Right lung (tissue), 5 donors: ENCODE data around the gene ANKRD52. TPM values are rescaled to one million over a fixed set of nuclear protein-coding genes. Genes with fewer than 3 reads are reported as not detected.
"Not testable (repeated sequence)": the region's sequence is repeated elsewhere in the genome, so short reads cannot be mapped to it uniquely, and the experiment has no call there.

Experiments
- DNase-seq, 2 donors: peaks; one replicate each; pipeline ENCODE4 v3.0.0-alpha.2; 2013
- polyA plus RNA-seq, 5 donors: library from polyadenylated mRNA; unstranded; fragments of 120-200 nt; gene quantifications; one replicate each; pipeline versions ENCODE4 v1.2.1 to v1.2.3, GENCODE V29; 2013; ENCODE audit warnings: inconsistent platforms in 1 of 5, low replicate concordance in 1 of 5; ENCODE audit not compliant: insufficient read length in 5 of 5, insufficient read depth in 1 of 5

The ANKRD52 gene
- polyA plus RNA-seq, 5 donors: 21.9 to 32.1 (median 30.9) TPM

DNA sequence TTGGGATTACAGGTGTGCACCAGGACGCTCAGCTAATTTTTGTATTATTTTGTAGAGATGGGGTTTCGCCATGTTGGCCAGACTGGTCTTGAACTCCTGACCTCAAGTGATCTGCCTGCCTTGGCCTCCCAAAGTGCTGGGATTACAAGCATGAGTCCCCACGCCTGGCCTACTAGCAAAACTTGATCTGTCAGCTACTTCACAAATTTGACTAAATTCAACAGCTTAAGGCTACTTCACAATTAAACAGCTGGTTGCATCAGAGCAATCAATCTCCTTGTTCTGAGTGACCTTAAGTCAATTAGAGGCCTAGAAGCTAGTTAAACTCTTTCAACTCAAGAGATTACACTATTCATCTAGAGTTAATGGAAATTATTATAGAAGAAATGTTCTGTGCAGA lies 20.7 kb upstream of the ANKRD52 start:
- DNase-seq: no peak

DNA sequence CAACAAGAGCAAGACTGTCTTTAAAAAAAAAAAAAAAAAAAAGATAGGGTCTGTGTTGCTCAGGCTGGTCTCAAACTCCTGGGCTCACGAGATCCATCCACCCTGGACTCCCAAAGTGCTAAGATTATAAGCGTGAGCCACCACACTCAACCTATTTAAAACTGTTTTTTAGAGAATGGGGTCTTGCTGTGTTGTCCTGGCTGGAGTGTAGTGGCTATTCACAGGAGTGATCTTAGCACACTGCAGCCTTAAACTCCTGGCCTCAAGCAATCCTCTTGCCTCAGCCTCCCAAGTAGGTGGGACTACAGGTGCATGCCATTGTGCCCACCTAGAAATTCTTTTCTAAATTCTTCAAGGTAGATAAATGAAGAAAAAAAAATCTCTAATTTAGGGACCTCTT lies 16.1 kb upstream of the ANKRD52 start:
- DNase-seq: no peak

DNA sequence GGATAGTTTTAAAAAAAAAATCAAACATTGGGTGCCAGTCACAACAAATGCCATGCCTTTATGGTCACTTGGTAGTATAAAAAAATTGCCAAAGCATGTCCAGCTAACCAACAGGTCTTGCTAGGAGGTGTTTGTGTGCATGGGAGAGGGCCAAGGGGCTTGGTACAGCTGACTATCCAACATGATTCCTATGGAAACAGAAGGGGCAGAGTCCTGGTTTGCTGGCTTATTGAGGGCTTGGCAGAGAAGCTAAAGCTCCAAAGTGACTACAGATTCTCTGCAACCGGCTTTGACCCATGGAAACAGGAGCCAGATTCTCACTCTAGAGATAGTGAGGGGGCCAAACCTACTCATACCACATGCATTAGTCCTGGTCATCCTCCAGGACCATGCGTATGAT lies 14.3 kb upstream of the ANKRD52 start:
- not testable (repeated sequence) for DNase-seq

DNA sequence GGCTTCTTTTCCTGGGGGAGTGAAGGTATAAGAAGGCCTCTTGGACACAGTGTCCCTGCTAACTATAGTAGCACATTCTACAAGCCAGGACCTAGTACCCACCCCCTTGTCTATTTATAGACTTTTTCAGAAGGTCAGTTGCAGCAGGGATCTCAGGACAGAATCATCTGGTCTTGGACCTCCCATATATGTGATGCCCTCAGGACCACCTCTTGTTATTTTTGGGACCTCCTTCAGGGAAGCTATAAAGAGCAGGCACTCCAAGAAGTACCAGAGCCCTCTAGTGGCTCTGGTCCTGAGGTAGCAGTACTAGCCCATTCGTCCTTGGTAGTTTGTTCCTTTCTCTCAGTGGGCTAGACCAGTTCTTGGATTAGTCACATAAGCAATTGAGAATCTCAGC lies 12.8 kb upstream of the ANKRD52 start:
- no peak for DNase-seq

DNA sequence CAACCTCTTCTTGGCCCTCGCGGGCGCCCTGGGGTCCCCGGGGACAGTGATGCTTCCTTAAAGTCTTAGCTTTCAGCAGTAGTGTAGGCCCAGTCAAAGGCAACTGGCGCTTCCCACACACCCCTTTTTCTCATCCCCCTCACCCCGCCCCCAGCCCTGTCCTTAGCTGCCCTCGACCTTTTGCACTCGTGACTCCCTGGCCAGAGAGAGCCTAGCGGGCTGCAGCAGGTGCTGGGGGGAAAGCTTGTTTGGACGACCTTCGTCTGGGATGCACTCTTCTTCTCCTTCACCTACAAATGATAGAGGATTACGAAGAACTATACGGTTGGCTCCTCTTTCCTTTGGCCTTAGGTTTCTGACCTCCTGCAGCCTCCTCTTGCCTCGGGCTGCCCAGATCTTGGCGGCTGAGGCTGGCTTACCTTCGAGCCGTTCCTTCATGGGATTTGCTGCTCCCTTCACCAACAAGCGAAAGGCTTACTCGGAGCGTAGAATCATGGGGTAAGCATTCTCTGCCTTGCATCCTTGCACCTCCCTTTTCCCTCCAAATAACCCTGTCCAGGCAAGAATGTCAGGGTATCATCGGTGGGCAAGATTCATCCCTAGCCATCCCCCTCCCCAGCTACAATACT lies 9.4 kb upstream of the ANKRD52 start:
- no peak for DNase-seq

DNA sequence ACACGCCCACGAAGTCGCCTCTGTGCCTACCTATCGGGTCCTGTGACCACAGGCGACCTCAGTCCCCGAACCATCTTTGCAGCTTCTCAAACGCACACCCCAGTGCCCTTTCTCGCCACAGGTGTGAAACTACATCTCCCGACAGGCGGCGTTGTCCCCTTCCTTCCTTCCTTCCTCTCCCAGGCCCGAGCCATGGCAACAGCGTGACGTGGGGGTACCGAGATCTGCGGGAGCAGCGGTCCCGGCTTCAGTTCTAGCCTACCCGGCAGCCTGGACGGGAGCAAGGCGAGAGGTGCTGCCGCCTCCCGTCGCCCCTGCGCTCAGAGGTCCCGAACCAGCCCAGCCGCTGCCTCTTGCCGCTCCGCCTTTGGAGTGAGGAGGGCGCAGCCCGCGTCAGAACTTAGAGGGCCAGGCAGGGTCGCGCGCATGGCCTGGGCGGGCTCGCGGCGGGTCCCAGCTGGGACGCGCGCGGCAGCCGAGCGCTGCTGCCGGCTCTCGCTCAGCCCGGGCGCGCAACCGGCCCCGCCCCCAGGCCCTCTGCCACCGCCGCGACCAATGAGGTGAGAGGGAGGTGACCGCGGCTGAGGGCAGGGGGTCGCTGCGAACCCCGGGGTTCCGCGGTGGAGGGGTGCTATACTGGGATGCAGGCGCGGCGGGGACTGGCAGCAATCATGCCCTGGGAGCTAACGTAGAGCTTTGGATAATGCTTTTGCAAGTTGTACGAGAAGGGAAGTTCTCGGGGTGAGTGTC lies 8.7 kb upstream of the ANKRD52 start, which contains the start of gene COQ10A:
Gene COQ10A (plus strand): TSS at position 250 of the 750 bp plus-strand sequence. CDS start 177 bp downstream, at position 427.
- peak; percentile 88 to 89 for DNase-seq

DNA sequence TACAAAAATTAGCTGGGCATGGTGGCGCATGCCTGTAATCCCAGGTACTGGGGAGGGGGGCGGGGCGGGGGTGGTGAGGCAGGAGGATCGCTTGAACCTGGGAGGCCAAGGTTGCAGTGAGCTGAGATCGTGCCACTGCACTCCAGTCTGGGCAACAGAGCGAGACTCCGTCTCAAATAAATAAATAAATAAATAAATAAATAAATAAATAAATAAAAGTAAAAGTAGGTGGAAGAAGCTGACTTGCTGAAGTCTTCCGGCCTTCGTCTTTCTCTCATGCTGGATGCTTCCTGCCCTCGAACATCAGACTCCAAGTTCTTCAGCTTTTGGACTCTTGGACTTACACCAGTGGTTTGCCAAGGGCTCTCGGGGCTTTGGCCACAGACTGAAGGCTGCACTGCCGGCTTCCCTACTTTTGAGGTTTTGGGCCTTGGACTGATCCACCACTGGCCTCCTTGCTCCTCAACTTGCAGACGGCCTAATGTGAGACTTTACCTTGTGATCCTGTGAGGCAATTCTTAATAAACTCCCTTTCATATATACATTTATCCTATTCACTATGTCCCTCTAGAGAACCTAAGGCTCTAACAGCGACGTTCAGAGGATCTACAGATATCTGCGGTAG lies 8.0 kb upstream of the ANKRD52 start:
- not testable (repeated sequence) for DNase-seq

DNA sequence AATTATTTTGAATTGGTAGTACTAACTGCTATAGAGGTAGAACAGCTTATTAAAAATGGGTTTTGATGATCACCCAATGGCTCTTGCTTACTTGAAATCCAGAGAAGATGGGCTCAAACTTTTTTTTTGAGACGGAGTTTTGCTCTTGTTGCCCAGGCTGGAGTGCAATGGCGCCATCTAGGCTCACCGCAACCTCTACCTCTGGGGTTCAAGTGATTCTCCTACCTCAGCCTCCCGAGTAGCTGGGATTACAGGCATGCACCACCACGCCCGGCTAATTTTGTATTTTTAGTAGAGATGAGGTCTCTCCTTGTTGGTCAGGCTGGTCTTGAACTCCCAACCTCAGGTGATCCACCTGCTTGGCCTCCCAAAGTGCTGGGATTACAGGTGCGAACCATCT lies 4.8 kb upstream of the ANKRD52 start:
- DNase-seq: not testable (repeated sequence)

DNA sequence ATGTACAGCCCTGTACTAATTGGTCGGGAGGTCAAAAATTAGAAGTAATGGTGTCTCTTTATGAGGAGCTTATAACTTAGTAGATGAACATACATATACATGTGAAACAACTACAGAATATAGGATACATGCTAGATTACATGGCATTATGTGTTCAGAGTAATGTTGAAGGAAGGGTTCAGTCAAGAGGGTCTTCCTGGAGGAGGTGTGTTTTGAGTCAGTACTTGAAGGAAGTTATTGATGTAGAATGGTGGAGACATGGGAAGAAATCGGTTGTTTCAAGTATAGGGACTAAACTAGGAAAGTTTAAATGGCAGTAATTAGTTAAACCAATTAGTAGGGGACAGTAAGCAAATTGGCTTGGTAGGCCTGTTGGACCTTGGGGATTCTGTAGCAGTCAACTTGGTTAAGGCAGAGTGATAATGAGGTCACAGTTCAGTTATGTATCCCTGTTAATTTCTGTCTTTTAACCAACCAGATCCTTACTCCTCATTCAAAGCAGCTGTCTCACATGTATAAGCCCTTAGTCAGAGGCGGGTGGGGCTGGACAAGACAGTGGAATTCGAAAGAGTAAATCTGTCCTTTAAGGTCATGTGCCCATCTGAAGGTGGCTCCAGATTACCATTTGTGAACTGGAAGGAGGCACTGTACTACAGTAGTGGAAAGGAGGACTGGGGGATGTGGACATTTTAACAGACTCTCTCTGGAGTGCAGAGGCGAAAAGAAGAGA lies 3.5 kb upstream of the ANKRD52 start:
- no peak for DNase-seq

DNA sequence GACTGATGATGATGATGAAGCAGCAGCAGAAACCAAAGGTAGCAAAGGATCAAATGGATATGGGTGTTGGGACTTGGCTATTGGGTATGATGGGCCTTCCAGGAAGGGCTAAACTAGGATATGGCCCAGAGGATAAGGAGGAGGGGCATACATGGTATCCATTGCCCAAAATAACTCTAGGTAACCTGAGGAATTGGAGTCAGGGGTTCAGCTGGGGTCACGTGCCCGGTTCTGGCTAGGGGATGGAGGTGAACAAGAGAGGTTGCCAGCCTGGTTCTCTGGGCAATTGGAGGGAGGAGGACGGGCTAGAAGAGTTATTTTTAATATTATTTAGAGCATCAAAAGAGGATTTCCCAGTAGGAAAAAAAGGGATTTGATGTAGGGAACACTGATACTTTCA lies 2.7 kb upstream of the ANKRD52 start:
- DNase-seq: no peak

DNA sequence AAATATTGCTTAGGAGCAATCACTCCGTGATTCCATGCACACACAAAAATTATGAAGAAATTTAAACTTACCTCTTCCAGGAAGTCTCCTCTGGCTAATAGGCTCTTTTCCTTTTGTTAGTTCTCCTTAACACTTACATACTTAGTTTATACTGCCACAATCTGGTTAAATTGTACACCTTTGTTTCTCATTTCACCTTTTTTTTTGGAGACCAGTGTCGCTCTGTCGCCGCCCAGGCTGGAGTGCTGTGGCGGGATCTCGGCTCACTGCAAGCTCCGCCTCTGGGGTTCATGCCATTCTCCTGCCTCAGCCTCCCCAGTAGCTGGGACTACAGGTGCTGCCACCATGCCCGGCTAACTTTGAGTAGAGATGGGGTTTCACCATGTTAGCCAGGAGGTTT lies 2.2 kb upstream of the ANKRD52 start:
- DNase-seq: no peak

DNA sequence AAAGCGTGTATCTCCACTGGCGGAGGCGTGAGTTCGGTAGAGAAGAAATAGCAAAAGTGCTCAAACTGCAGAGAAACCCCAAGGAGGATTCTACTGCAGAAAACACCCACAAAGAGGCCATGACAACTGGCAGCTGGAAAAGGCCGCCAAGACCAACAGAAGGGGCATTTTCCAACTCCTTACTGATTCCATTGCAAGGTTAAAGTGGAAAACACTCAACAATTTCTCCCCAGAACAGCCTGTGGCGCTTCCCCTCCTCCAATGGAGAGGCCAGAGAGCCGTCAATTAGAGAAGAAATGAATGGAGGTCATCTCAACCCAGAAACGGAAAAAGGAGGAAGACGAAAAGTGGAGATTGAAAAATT lies 618 bp upstream of the ANKRD52 start:
- no peak for DNase-seq

DNA sequence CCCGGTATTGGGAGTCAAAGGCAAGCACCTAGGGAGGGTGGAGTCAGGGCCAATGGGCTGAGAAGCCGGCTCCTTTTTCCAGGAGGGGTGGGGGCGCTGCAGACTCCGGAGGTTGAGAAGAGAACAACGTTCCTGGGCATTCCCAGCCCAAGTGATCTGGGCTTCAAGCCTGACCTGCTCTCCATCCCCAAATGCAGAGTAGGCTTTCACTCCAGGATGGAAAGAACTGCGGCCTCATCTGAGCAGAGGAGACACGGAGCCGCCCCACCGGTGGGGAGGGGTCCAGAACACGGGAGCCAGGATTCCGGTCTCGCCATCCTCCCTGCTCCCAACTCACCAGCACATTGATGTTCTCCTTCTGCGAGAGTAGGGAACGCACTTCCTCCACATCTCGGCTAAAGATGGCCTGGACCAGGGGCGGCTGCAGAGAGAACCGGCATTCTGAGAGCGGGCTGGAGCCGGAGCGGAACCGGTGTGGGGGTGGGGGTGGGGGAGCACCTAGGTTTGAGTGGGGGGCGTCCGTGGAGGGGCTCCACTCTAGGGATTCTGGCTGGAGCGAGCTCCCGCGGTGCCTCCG lies 605 bp downstream of the ANKRD52 start:
- DNase-seq: no peak

DNA sequence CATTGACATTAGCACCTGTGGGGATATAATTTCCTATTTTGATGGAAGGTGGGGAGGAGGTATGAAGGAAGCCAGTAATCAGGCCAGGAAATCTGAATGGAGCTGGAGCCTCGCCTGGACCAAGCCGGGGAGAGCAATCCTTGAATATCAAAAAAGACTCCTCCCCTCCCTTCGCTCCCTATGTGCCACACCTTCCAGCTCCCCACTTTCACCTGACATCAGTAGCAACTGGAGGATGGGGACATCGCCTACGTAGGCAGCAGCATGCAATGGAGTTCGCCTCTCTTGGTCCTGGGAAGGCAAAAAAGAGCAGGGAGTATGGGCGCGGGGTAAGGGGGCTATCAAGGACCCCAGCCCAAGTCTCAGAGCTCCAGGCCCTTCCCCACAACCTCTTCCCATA lies 1.1 kb downstream of the ANKRD52 start:
- no peak for DNase-seq

DNA sequence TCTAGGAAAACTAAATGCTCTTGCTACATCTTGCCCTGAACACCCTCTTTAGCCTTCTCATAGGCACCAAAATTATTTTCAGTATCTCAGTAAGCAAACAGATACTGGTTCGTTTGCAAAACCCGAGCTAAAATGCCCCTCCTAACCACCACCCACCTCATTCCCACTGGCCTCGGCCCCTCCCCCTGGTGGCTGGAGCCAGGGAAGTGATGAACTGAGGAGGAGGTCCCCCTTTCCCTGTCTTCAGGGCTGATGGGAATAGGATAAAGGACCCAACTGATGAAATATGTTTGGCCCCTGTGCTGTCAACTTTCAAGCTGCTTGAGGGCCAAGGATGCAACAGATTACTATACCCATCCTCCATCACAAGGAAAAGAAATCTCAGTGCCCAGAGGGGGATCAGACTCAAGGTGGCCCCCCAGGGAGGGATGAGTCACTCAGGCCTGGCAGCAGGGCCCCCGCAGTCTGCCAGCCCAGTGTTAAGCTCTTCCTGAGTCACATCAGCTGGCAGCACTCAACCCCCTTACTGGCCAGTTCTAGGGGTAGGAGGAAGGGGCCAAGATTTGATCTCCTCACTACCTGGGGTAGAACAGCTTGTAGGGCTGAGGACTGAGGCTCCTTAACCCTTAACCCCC lies 1.7 kb downstream of the ANKRD52 start:
- no peak for DNase-seq

DNA sequence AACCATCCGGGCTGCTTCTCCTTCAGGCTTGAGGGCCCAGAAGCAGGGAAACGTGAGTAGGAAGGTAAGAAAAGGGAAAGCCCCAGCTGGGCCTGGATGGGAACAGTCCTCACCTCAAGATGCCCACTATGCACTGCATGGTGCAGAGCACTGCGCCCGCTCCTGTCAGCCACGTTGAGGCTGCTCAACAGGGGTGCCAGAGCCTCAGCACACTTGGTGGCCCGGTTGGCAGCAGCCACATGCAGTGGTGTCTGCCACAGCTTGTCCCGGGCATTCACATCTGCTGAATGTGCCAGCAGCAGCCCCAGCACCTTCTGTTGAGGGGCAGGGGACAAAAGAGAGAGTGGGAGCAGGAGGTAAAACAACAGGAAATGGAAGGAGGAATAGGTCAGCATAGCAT lies 2.5 kb downstream of the ANKRD52 start:
- no peak for DNase-seq

DNA sequence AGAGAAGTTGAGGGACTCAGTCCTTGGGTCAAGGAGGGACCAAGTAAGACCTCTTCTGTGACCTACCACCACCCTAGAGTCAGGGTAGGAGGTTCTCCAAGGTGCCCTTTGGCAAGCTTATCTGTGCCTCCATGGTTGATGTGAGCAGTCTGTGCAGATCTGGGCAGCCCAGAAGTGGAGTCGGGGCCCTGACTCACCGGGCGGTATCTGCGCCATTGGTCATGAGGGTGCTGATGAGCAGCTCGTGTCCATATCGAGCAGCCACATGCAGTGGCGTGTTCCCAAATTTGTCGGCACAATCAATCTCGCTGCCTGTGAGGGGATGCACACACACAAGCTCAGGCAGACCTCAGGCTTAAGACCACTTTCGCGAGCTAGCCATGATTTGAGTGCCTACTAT lies 5.1 kb downstream of the ANKRD52 start:
- no peak for DNase-seq

DNA sequence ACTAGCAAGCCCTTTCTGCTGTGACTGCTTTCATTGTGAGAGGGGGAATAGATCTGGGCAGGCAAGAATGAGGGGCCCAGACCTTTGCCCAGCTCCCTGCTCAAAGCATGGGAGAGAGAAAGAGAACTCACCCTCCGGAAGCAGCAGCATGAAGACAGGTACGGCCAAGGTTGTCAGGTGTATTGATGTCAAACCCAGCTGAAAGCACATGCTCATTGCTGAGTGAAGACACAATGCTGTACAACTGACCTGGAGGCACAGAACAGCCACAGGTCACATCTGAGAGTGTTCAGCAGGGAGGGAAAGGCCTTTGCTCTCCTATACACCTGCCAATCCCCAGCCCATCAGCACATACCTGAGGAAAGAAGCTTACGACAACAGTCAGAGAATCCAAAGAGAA lies 5.5 kb downstream of the ANKRD52 start:
- no peak for DNase-seq

DNA sequence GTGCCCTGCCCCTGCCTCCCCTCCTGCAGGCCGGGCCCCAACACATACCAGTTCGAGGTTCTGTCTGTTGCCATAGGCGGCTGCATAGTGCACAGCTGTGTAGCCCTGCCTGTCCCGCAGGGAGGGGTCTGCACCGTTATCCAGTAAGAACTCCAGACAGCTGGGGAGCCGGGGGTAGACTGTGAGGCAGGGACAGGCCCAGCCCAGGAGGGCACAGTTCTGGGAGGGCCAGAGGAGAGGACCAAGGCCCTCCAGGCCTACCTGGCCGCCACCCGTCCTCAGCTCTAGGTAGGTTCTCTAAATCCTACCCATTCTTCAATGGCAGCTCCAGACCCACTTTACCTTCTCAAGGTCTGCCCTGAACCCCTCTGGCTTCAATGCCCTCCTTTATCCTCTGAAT lies 9.5 kb downstream of the ANKRD52 start:
- DNase-seq: no peak

DNA sequence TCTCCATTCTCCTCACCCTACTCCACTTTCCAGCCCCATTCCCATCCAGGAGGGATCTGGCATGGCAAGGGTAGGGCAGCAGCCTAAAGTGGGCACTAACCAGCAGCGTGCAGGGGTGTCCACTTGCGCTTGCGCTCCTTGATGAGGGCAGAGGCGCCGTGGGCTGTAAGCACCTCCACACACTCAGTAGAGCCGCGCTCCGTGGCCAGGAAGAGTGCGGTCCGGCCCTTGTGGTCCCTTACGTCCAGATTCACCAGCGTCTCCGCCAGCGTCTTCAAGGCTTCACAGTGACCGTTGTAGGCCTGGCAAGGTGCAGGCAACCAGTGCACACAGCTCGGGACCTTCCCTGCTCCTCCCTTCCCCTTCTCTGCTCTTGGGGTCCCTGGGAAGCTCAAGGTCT lies 10.3 kb downstream of the ANKRD52 start:
- no peak for DNase-seq

DNA sequence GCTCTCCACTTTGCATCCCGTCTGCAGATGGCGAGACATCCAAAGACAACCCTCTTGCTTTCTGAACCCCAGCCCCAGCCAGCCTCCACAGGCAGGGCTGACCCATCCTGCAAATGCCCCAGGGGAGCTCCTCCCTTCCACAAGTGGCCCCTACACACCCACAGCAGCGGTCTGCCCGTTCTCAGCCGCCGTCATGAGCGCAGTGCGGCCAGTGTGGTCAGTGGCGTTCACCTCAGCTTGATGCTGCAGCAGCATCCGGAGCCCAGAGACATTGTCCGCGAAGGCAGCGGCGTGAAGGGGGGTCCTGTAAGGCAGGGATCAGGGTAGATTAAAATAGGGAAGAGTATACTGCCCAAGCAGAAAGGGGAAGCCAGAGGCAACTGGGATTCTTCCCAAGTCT lies 13.7 kb downstream of the ANKRD52 start:
- no peak for DNase-seq

DNA sequence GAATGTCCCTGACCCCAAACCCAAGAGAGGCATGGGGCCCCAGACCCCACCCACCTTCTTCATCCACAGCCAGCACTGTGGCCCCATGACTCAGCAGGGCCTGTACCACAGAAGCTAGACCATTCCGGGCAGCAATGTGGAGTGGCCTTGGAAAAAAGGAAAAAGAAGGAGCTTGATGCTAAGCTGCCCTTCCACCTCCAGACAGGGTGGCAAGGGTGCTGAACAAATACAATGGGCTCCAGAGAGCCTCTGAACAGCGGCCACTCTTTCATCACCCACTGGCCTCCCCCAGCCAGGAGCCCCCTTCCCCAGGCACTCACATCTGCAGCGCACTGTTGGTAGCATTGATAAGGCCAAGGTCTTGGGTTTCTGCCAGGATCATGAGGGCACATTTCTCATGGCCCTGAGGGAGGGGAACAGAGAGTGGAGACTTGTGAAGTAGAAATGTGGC lies 14.4 kb downstream of the ANKRD52 start:
- DNase-seq: peak; percentile 29 to 30
